Limb (tissue), 2 donors: ENCODE measurements around the gene HDGF.
A peak's percentile ranks its signal among the peaks of the same experiment; 100 is the strongest.

ENCODE experiments used
- DNase-seq, 2 donors: peaks; one replicate each; pipeline ENCODE4 v3.0.0-alpha.2; 2016; ENCODE audit errors: extremely low spot score in 2 of 2

HDGF gene

GRCh38 chr1:156700736-156701531 is 50.5 kb downstream of the HDGF start:
- no peak for DNase-seq

- no peak for DNase-seq
These were observed 52.5 kb downstream of the HDGF start for GRCh38 chr1:156698995-156699394.

- DNase-seq, result no peak
These were observed 54.0 kb downstream of the HDGF start for GRCh38 chr1:156697481-156697880.

GRCh38 chr1:156696755-156697154 is 54.7 kb downstream of the HDGF start:
- no peak for DNase-seq

GRCh38 chr1:156694690-156694962 is 56.8 kb downstream of the HDGF start:
- no peak for DNase-seq

GRCh38 chr1:156693848-156694689 is 57.4 kb downstream of the HDGF start:
- DNase-seq, result no peak

- DNase-seq, result peak; percentile 24 to 78
These were observed 58.3 kb downstream of the HDGF start for GRCh38 chr1:156692925-156693847.

GRCh38 chr1:156692441-156692924 is 59.0 kb downstream of the HDGF start:
- peak in 1 of 2 donors; percentile 59 for DNase-seq
